Activated CD4-positive, alpha-beta T cell treated with anti-CD3 and anti-CD28 coated beads, Interleukin-2, amount 10 ng/mL, durations not matched to agents 7 days and 5 days (primary cell): ENCODE results near the gene POLG. TPM values are rescaled to one million over a fixed set of nuclear protein-coding genes. Genes with fewer than 3 reads are reported as not detected.
"Not testable (repeated sequence)": the region's sequence is repeated elsewhere in the genome, so short reads cannot be mapped to it uniquely, and the experiment has no call there.

ENCODE experiments used
- CTCF ChIA-PET: fragments of 350-600 bp; sonication (Branson Sonifier 250); formaldehyde crosslinking; loops from one replicate; lab custom pipeline; 2021; ENCODE audit warnings: antibody characterized with exemption; lab: Charles Lee
- POLR2A ChIA-PET: fragments of 350-600 bp; sonication (Branson Sonifier 250); formaldehyde crosslinking; loops from one replicate; lab custom pipeline; 2021; ENCODE audit warnings: antibody characterized with exemption; lab: Charles Lee
- DNase-seq: peaks from one replicate; pipeline ENCODE4 v3.0.0-alpha.2; 2020
- H3K27ac Mint-ChIP-seq: one replicate; pipeline ENCODE4 v1.8.0; 2021; ENCODE audit warnings: mild to moderate bottlenecking, moderate library complexity, mixed read lengths
- H3K27me3 Mint-ChIP-seq: one replicate; pipeline ENCODE4 v1.8.0; 2021; ENCODE audit warnings: mixed read lengths
- H3K36me3 Mint-ChIP-seq: one replicate; pipeline ENCODE4 v1.8.0; 2021; ENCODE audit warnings: low read depth, mixed read lengths
- H3K4me1 Mint-ChIP-seq: one replicate; pipeline ENCODE4 v1.8.0; 2021; ENCODE audit warnings: mixed read lengths
- H3K4me3 Mint-ChIP-seq: one replicate; pipeline ENCODE4 v1.8.0; 2021; ENCODE audit warnings: mild to moderate bottlenecking, moderate library complexity, mixed read lengths
- H3K9me3 Mint-ChIP-seq: one replicate; pipeline ENCODE4 v1.8.0; 2021; ENCODE audit warnings: mixed read lengths
- microRNA-seq: library from miRNA; unstranded; fragments of <30 nt; microRNA quantifications from one replicate; pipeline ENCODE4 v1.2.0, GENCODE V29; 2021; ENCODE audit warnings: borderline microRNAs expressed, borderline replicate concordance
- total RNA-seq, 2 experiments: library from RNA; stranded (reverse); gene quantifications; one replicate each; pipeline ENCODE4 v1.2.3, GENCODE V29; 2021

The POLG gene
- total RNA-seq, 2 experiments from 2014 or later: 85.6 to 105 TPM

DNA sequence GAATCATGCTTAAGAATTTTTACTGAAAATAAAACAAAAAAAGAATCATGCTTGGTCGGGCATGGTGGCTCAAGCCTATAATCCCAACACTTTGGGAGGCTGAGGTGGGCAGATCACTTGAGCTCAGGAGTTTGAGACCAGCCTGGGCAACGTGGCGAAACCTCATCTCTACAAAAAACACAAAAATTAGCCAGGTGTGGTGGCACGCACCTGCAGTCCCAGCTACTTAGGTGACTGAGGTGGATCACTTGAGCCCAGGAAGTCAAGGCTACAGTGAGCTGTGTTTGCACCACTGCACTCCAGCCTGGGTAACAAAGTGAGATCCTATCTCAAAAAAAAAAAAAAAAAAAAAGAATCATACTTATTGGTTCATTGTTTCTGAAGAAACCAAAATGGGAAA is 57.3 kb downstream of the POLG start:
- H3K9me3 Mint-ChIP-seq, H3K4me3 Mint-ChIP-seq, H3K27me3 Mint-ChIP-seq, H3K27ac Mint-ChIP-seq, H3K4me1 Mint-ChIP-seq, DNase-seq, POLR2A ChIA-PET: not testable (repeated sequence)
- CTCF ChIA-PET: interaction anchor here (0.6 to 1.2 kb wide), 6 partner anchors 10 to 372 kb away, joined by 3 to 5 read pairs (median 3); no protein-coding TSS in a partner anchor
- H3K36me3 Mint-ChIP-seq: peaks cover 56% of the 10 kb centered on the region

Small RNA genes within 50 kb of the gene (microRNA-seq; reads per million reads assigned to microRNA genes)
- gene MIR6766: 0.84 reads per million
- not detected for gene MIR9-3

Other genes starting within 250 kb of the POLG start
- 10 to 100 TPM; 79.7 to 89.0 TPM for gene ABHD2, start 246.4 kb downstream of the POLG start, total RNA-seq
- not detected for gene RLBP1, start 113.2 kb downstream of the POLG start, total RNA-seq
- gene FANCI, start 90.8 kb downstream of the POLG start, total RNA-seq: 100 to 1,000 TPM; 203 to 210 TPM
- gene RHCG, start 161.8 kb upstream of the POLG start, total RNA-seq: not detected
- gene TICRR, start 240.6 kb upstream of the POLG start, total RNA-seq: 10 to 100 TPM; 28.8 to 29.8 TPM